Esophagus (tissue), 2 donors: ENCODE data around the gene SNX9. TPM values are rescaled to one million over a fixed set of nuclear protein-coding genes. Genes with fewer than 3 reads are reported as not detected.
"Not testable (repeated sequence)": the region's sequence is repeated elsewhere in the genome, so short reads cannot be mapped to it uniquely, and the experiment has no call there.

Experiments
- H3K27ac ChIP-seq, 2 donors: one replicate each; pipeline ENCODE4 v1.5.1; 2013; ENCODE audit warnings: low read depth in 2 of 2, mild to moderate bottlenecking in 2 of 2, inconsistent platforms in 1 of 2, low read length in 1 of 2, moderate library complexity in 1 of 2
- H3K27me3 ChIP-seq, 2 donors: one replicate each; pipeline ENCODE4 v1.6.1; 2013; ENCODE audit warnings: low read length in 2 of 2, control low read depth in 1 of 2, mild to moderate bottlenecking in 1 of 2; ENCODE audit not compliant: insufficient read depth in 2 of 2, control insufficient read depth in 1 of 2
- H3K36me3 ChIP-seq, 2 donors: one replicate each; pipeline ENCODE4 v1.6.1; 2013; ENCODE audit warnings: low read length in 1 of 2; ENCODE audit not compliant: control insufficient read depth in 2 of 2, insufficient read depth in 2 of 2
- H3K4me1 ChIP-seq, 2 donors: one replicate each; pipeline ENCODE4 v1.6.1; 2013; ENCODE audit warnings: low read length in 1 of 2; ENCODE audit not compliant: control insufficient read depth in 2 of 2, insufficient read depth in 2 of 2
- H3K4me3 ChIP-seq, 2 donors: one replicate each; pipeline ENCODE4 v1.5.1; 2013; ENCODE audit warnings: low read length in 2 of 2, mild to moderate bottlenecking in 2 of 2, low read depth in 1 of 2, moderate library complexity in 1 of 2
- H3K9me3 ChIP-seq, 2 donors: one replicate each; pipeline ENCODE4 v1.6.1; 2013; ENCODE audit warnings: mild to moderate bottlenecking in 2 of 2, low read depth in 1 of 2, low read length in 1 of 2, moderate library complexity in 1 of 2; ENCODE audit not compliant: control insufficient read depth in 2 of 2, insufficient read depth in 1 of 2
- WGBS, 2 donors: extraction: QIAGEN DNeasy Blood & Tissue Kit; methylation state at CpG; one replicate each; pipeline ENCODE4 v1.1.7; 2013; 5-methylcytosine and 5-hydroxymethylcytosine counted together
- polyA plus RNA-seq, 2 donors: library from polyadenylated mRNA; stranded (reverse); fragments of 200-250 nt; gene quantifications; one replicate each; pipeline ENCODE4 v1.2.3, GENCODE V29; 2013
- donor health status: healthy with polysubstance abuse.
- donor health status: Bipolar disorder and iron deficiency.

Gene SNX9
- polyA plus RNA-seq, 2 donors, result 27.8 to 78.0 TPM

- Histone ChIP-seq H3K9me3 (no peaks in the 10 kb centered on the region), H3K4me3 (no peak overlapping the region), H3K4me1 (no peaks in the 10 kb centered on the region), H3K36me3 (peaks cover 6 to 11% of the 10 kb centered on the region in 2 donors), H3K27ac (no peak overlapping the region), H3K27me3 (no peaks in the 10 kb centered on the region)
- WGBS, 2 donors, result 86 to 88% methylated on average over 5 of the region's 5 CpGs
Measured at GRCh38 chr6:157892363-157892877, 69.4 kb downstream of the SNX9 start.

GRCh38 chr6:157893238-157893637 lies 70.2 kb downstream of the SNX9 start:
- Histone ChIP-seq H3K27me3 (no peaks in the 10 kb centered on the region), H3K27ac (no peak overlapping the region), H3K36me3 (peaks cover 6 to 12% of the 10 kb centered on the region in 2 donors), H3K4me1 (no peaks in the 10 kb centered on the region), H3K4me3 (no peak overlapping the region), H3K9me3 (no peaks in the 10 kb centered on the region)
- WGBS, 2 donors, result 92 to 94% methylated on average over 4 of the region's 4 CpGs

- Histone ChIP-seq H3K27me3 (no peaks in the 10 kb centered on the region), H3K4me3 (no peak overlapping the region), H3K4me1 (no peaks in the 10 kb centered on the region), H3K27ac (no peak overlapping the region), H3K9me3 (no peaks in the 10 kb centered on the region), H3K36me3 (peaks cover 6 to 12% of the 10 kb centered on the region in 2 donors)
- 92 to 95% methylated on average over 3 of the region's 3 CpGs for WGBS, 2 donors
Measured at GRCh38 chr6:157895585-157895984, 72.5 kb downstream of the SNX9 start.

- no peaks in the 10 kb centered on the region for H3K9me3 ChIP-seq
- 96 to 98% methylated on average over 4 of the region's 4 CpGs for WGBS, 2 donors
- no peak overlapping the region for H3K27ac ChIP-seq
- no peaks in the 10 kb centered on the region for H3K4me1 ChIP-seq
- H3K27me3 ChIP-seq, result no peaks in the 10 kb centered on the region
- no peak overlapping the region for H3K4me3 ChIP-seq
- H3K36me3 ChIP-seq, result peaks cover 6 to 14% of the 10 kb centered on the region in 2 donors
Measured at GRCh38 chr6:157896932-157897331, 73.9 kb downstream of the SNX9 start.

GRCh38 chr6:157898169-157898568 lies 75.1 kb downstream of the SNX9 start:
- H3K36me3 ChIP-seq, result peaks cover 6 to 16% of the 10 kb centered on the region in 2 donors
- no peaks in the 10 kb centered on the region for H3K4me1 ChIP-seq
- no peak overlapping the region for H3K4me3 ChIP-seq
- H3K27ac ChIP-seq, result no peak overlapping the region
- 66 to 78% methylated on average over 7 of the region's 7 CpGs for WGBS, 2 donors
- H3K9me3 ChIP-seq, result no peaks in the 10 kb centered on the region
- no peaks in the 10 kb centered on the region for H3K27me3 ChIP-seq

- H3K27ac ChIP-seq, result no peak overlapping the region
- peaks cover 6 to 18% of the 10 kb centered on the region in 2 donors for H3K36me3 ChIP-seq
- WGBS, 2 donors, result 92 to 93% methylated on average over 3 of the region's 3 CpGs
- no peaks in the 10 kb centered on the region for H3K4me1 ChIP-seq
- H3K9me3 ChIP-seq, result no peaks in the 10 kb centered on the region
- H3K27me3 ChIP-seq, result no peaks in the 10 kb centered on the region
- no peak overlapping the region for H3K4me3 ChIP-seq
Measured at GRCh38 chr6:157898640-157899039, 75.6 kb downstream of the SNX9 start.

- H3K4me1 ChIP-seq, H3K4me3 ChIP-seq, H3K27ac ChIP-seq, H3K27me3 ChIP-seq, H3K9me3 ChIP-seq: not testable (repeated sequence)
- peaks cover 6 to 16% of the 10 kb centered on the region in 2 donors for H3K36me3 ChIP-seq
- 76 to 87% methylated on average over 10 of the region's 11 CpGs for WGBS, 2 donors
Measured at GRCh38 chr6:157900262-157900661, 77.2 kb downstream of the SNX9 start.

- not testable (repeated sequence) for H3K4me1 ChIP-seq, H3K9me3 ChIP-seq, H3K4me3 ChIP-seq, H3K27me3 ChIP-seq, H3K27ac ChIP-seq
- WGBS, 2 donors, result 50 to 56% methylated on average over 4 of the region's 4 CpGs
- H3K36me3 ChIP-seq, result peaks cover 6 to 18% of the 10 kb centered on the region in 2 donors
Measured at GRCh38 chr6:157900751-157901150, 77.7 kb downstream of the SNX9 start.

GRCh38 chr6:157904999-157905398 lies 82.0 kb downstream of the SNX9 start:
- H3K36me3 ChIP-seq, result peaks cover 7 to 19% of the 10 kb centered on the region in 2 donors

GRCh38 chr6:157905590-157906342 lies 82.7 kb downstream of the SNX9 start:
- Histone ChIP-seq H3K27me3 (no peaks in the 10 kb centered on the region), H3K36me3 (peaks cover 8 to 23% of the 10 kb centered on the region in 2 donors), H3K9me3 (no peaks in the 10 kb centered on the region), H3K4me1 (no peaks in the 10 kb centered on the region), H3K4me3 (no peak overlapping the region), H3K27ac (no peak overlapping the region)
- 81 to 88% methylated on average over 11 of the region's 11 CpGs for WGBS, 2 donors

More at GRCh38 chr6:157904999-157905398, 82.0 kb downstream of the SNX9 start:
- Histone ChIP-seq H3K27ac (no peak overlapping the region), H3K9me3 (no peaks in the 10 kb centered on the region), H3K4me3 (no peak overlapping the region), H3K4me1 (no peaks in the 10 kb centered on the region), H3K27me3 (no peaks in the 10 kb centered on the region)
- WGBS, 2 donors, result 76 to 82% methylated on average over 4 of the region's 4 CpGs
